PC-3 (cell line): ENCODE data around the gene GALNT2. TPM values are rescaled to one million over a fixed set of nuclear protein-coding genes. Genes with fewer than 3 reads are reported as not detected.
A peak's percentile ranks its signal among the peaks of the same experiment; 100 is the strongest.

ENCODE experiments used
- ATAC-seq: fragments of 200-7000 bp; cut with Tn5 transposase; 2 replicates; pipeline ENCODE4 v1.9.1; 2020; ENCODE audit warnings: mild to moderate bottlenecking, moderate library complexity
- BruUV-seq: library from RNA; stranded (reverse); fragments of 400-500 nt; replicated peaks from 2 replicates; lab custom pipeline; 2021; lab: Mats Ljungman, UMichigan
- CTCF ChIA-PET: fragments of 300-600 bp; sonication (Branson Sonifier 250); formaldehyde crosslinking; loops from one replicate; lab custom pipeline; 2022; ENCODE audit warnings: antibody characterized with exemption; lab: Charles Lee
- POLR2A ChIA-PET: fragments of 300-600 bp; sonication (Branson Sonifier 250); formaldehyde crosslinking; loops from one replicate; lab custom pipeline; 2022; ENCODE audit warnings: antibody characterized with exemption; ENCODE audit not compliant: unreplicated experiment; lab: Charles Lee
- DNase-seq: peaks from one replicate; pipeline ENCODE4 v3.0.0-alpha.2; 2015
- H2AFZ ChIP-seq: fragments of 300-600 bp; sonication (generic); 2 replicates; pipeline ENCODE4 v1.6.0; 2016; ENCODE audit warnings: antibody characterized with exemption, low read length
- H3F3A ChIP-seq: fragments of 300-600 bp; sonication (generic); one replicate; pipeline ENCODE4 v1.6.0; 2017; ENCODE audit warnings: antibody characterized with exemption, low read length, control low read depth, mild to moderate bottlenecking; ENCODE audit not compliant: unreplicated experiment
- H3K27ac ChIP-seq: fragments of 300-600 bp; sonication (generic); 2 replicates; pipeline ENCODE4 v1.5.1; 2016; ENCODE audit warnings: mild to moderate bottlenecking, low read length
- H3K27me3 ChIP-seq: fragments of 300-600 bp; sonication (generic); 2 replicates; pipeline ENCODE4 v1.6.1; 2016; ENCODE audit warnings: low read length, mixed read lengths
- H3K36me3 ChIP-seq: fragments of 300-600 bp; sonication (generic); 2 replicates; pipeline ENCODE4 v1.6.1; 2016; ENCODE audit warnings: low read depth, mixed run types, low read length, mixed read lengths
- H3K4me1 ChIP-seq: fragments of 300-600 bp; sonication (generic); 2 replicates; pipeline ENCODE4 v1.5.1; 2016; ENCODE audit warnings: low read length; ENCODE audit not compliant: insufficient read depth
- H3K4me2 ChIP-seq: fragments of 300-600 bp; sonication (generic); 2 replicates; pipeline ENCODE4 v1.6.0; 2016; ENCODE audit warnings: low read length
- H3K4me3 ChIP-seq: fragments of 300-600 bp; sonication (generic); 2 replicates; pipeline ENCODE4 v1.5.1; 2016; ENCODE audit warnings: mild to moderate bottlenecking, low read length, mixed read lengths
- H3K79me2 ChIP-seq: fragments of 300-600 bp; sonication (generic); 2 replicates; pipeline ENCODE4 v1.6.1; 2017; ENCODE audit warnings: low read length, mixed read lengths
- H3K9ac ChIP-seq: fragments of 300-600 bp; sonication (generic); 2 replicates; pipeline ENCODE4 v1.6.0; 2016; ENCODE audit warnings: mild to moderate bottlenecking, low read length
- H3K9me2 ChIP-seq: fragments of 300-600 bp; sonication (generic); replicated peaks from 2 replicates; pipeline ENCODE4 v1.6.1; 2016; ENCODE audit warnings: mixed run types, low read length, mixed read lengths
- H3K9me3 ChIP-seq: fragments of 300-600 bp; sonication (generic); 2 replicates; pipeline ENCODE4 v1.6.1; 2016; ENCODE audit warnings: low read length, mixed read lengths
- H4K20me1 ChIP-seq: fragments of 300-600 bp; sonication (generic); 2 replicates; pipeline ENCODE4 v1.6.1; 2016; ENCODE audit warnings: low read length, mixed read lengths
- EZH2 ChIP-seq: fragments of 300-600 bp; sonication (generic); IDR thresholded peaks from one replicate; pipeline ENCODE4 v1.6.1; 2017; ENCODE audit warnings: antibody characterized with exemption, mild to moderate bottlenecking, low read length; ENCODE audit not compliant: unreplicated experiment
- EZH2phosphoT487 ChIP-seq: fragments of 300-600 bp; sonication (generic); IDR thresholded peaks from 2 replicates; pipeline ENCODE4 v1.6.1; 2018; ENCODE audit warnings: mild to moderate bottlenecking, antibody characterized with exemption, low read length, borderline replicate concordance
- intact Hi-C: fragments of 100-400 bp; cut with micrococcal nuclease; formaldehyde crosslinking; loops from 2 replicates; pipeline ENCODE4 v1.9.0; 2023
- total RNA-seq: library from RNA; depleted of rRNA; stranded (reverse); fragments of >200 nt; gene quantifications from 2 replicates; pipeline ENCODE4 v1.2.3, GENCODE V29; 2014
- TF ChIP-seq, protein P1 (sequence below): fragments of 300-600 bp; sonication (generic); conservative IDR thresholded peaks from 2 replicates; pipeline ENCODE4 v1.5.1; 2017; ENCODE audit warnings: antibody characterized with exemption, low read depth, mild to moderate bottlenecking, low read length

Gene GALNT2
- total RNA-seq, 1 experiment from 2014 or later: 182 TPM

DNA sequence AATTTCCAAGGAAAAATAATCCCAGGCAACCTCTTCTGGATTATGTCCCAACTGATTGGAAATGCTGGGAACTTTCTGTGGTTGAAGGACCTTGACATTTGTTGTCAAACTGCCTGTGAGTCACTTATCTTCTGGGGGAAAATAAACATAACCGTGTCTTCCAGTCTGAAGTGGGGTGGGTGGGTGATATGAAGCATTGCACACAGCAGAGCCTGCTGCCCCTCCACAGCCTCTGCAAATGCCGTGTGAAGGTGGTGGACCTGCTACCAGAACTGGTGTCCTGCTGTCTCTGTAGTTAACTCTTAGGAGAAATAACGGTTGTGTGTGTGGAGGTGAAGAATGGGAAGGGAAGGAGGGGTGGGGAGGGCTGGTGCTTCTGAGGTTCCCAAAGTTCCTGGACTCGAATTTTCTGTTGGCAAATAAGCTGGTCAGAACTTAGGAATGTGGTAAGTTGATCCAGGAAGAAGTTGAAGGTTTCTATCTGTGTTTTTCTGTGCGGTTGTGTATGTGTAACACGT is 23.2 kb downstream of the GALNT2 start:
- Histone ChIP-seq H3K4me2 (peak overlapping the region; percentile 78), H3F3A (peaks cover 22% of the 10 kb centered on the region), H3K79me2 (peaks cover 90% of the 10 kb centered on the region), H3K9me3 (no peaks in the 10 kb centered on the region), H3K9me2 (no peaks in the 10 kb centered on the region), H2AFZ (no peak overlapping the region), H3K36me3 (peaks cover 19% of the 10 kb centered on the region; the same call in 1 of the 2 replicates), H4K20me1 (no peaks in the 10 kb centered on the region), H3K4me1 (peaks cover 82% of the 10 kb centered on the region), H3K27me3 (no peaks in the 10 kb centered on the region), H3K4me3 (peak overlapping the region; percentile 49), H3K9ac (peak overlapping the region; percentile 53), H3K27ac (peak overlapping the region; percentile 90)
- POLR2A ChIA-PET: interaction anchor here (0.7 to 1.0 kb wide), 3 partner anchors 15 to 97 kb away, joined by 3 to 5 read pairs (median 4); partner anchors contain the start of gene GALNT2
- ATAC-seq: peak; percentile 69
- no TSS peak for BruUV-seq
- CTCF ChIA-PET: interaction anchor here (0.6 to 2.5 kb wide), 3 partner anchors 14 to 217 kb away, joined by 3 to 18 read pairs (median 4); no protein-coding TSS in a partner anchor
- TF ChIP-seq EZH2phosphoT487 (no peak), EZH2 (no peak)
- TF ChIP-seq, protein P1, sequence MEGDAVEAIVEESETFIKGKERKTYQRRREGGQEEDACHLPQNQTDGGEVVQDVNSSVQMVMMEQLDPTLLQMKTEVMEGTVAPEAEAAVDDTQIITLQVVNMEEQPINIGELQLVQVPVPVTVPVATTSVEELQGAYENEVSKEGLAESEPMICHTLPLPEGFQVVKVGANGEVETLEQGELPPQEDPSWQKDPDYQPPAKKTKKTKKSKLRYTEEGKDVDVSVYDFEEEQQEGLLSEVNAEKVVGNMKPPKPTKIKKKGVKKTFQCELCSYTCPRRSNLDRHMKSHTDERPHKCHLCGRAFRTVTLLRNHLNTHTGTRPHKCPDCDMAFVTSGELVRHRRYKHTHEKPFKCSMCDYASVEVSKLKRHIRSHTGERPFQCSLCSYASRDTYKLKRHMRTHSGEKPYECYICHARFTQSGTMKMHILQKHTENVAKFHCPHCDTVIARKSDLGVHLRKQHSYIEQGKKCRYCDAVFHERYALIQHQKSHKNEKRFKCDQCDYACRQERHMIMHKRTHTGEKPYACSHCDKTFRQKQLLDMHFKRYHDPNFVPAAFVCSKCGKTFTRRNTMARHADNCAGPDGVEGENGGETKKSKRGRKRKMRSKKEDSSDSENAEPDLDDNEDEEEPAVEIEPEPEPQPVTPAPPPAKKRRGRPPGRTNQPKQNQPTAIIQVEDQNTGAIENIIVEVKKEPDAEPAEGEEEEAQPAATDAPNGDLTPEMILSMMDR: no peak
- intact Hi-C loops: loop anchor here (1.0 kb wide), 3 partner anchors 14 to 96 kb away; no protein-coding TSS in a partner anchor
- DNase-seq: peak; percentile 96

DNA sequence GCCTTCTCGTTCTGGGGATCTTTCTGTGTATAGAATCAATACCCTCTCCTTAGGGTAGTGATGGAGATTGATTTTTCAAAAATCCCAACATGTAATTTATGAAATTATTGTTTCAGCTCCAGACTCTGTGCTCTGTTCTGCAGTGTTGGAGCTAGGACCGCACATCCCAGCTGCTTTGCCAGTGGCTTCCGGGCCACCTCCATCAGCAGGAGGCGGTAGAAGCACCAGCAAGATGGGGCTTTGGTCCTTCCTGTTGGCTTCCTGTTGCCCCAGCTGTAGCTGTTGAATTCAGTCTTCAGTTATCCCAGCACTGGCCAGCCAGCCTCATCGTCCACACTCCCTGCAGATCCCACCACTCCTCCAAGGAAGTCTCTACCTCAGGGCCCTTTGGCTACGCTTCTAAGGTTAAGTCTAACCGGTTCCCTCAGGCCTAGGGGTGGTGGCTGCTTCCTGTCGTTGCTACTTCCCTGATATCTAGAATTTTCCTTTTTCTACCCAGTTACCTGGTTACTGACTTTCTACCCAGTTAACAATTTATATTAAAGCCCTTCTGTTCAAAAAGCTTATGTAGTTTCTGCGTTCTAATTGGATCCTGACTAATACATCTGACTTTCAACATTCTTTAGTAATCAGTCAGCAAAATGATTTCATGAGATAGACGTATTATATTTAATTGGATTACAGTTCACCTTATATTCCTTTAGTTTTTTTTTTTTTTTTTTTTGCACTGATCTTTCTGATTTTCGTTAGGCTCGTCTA is 24.6 kb downstream of the GALNT2 start:
- Histone ChIP-seq H3K4me1 (peaks cover 73% of the 10 kb centered on the region), H4K20me1 (no peaks in the 10 kb centered on the region), H3F3A (peaks cover 22% of the 10 kb centered on the region), H3K9ac (peak overlapping the region; percentile 53), H2AFZ (no peak overlapping the region), H3K36me3 (peaks cover 21% of the 10 kb centered on the region; the same call in 1 of the 2 replicates), H3K79me2 (peaks cover 90% of the 10 kb centered on the region), H3K27me3 (no peaks in the 10 kb centered on the region), H3K4me3 (peak overlapping the region; percentile 32), H3K9me2 (no peaks in the 10 kb centered on the region), H3K27ac (peak overlapping the region; percentile 90), H3K4me2 (peak overlapping the region; percentile 59), H3K9me3 (no peaks in the 10 kb centered on the region)
- TSS peak; percentile 97 for BruUV-seq
- TF ChIP-seq EZH2phosphoT487: no peak
- TF ChIP-seq, protein P1: peak; percentile 78
- intact Hi-C loops: no loop called here
- ChIA-PET POLR2A (interaction anchor here (0.6 to 1.2 kb wide), 5 partner anchors 12 to 233 kb away, joined by 3 to 17 read pairs (median 7); no protein-coding TSS in a partner anchor), CTCF (interaction anchor here (0.6 to 2.5 kb wide), 5 partner anchors 13 to 728 kb away, joined by 3 to 18 read pairs (median 4); no protein-coding TSS in a partner anchor)
- ATAC-seq (peak; percentile 72), DNase-seq (peak; percentile 99)
